GM19240 (cell line): ENCODE data around the gene PCNP.
A peak's percentile ranks its signal among the peaks of the same experiment; 100 is the strongest.
"Not testable (repeated sequence)": the region's sequence is repeated elsewhere in the genome, so short reads cannot be mapped to it uniquely, and the experiment has no call there.

ENCODE experiments used
- DNase-seq: peaks from one replicate; pipeline ENCODE4 v3.0.0; 2011; ENCODE audit warnings: low spot score; ENCODE audit not compliant: insufficient read length

The PCNP gene

DNA sequence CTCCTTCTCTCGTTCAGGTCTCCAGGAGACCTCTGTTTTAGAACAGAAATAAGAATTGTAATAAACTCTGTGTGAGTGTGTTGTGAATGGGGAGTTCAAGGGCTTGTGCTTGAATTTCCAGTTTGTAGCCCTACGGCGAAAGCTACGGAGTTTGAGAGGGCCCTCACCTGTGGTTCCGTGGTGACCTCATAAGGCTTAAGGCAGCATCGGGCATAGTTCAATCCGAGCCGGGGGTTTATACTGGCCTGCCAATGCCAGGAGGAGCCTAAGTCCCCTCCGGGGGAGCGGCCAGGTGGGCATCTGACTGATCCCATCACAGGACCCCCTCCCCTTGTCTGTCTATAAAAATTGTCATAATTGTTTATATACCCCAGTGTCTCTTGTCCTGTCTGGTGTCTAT, 59.2 kb downstream of the PCNP start:
- no peak for DNase-seq

DNA sequence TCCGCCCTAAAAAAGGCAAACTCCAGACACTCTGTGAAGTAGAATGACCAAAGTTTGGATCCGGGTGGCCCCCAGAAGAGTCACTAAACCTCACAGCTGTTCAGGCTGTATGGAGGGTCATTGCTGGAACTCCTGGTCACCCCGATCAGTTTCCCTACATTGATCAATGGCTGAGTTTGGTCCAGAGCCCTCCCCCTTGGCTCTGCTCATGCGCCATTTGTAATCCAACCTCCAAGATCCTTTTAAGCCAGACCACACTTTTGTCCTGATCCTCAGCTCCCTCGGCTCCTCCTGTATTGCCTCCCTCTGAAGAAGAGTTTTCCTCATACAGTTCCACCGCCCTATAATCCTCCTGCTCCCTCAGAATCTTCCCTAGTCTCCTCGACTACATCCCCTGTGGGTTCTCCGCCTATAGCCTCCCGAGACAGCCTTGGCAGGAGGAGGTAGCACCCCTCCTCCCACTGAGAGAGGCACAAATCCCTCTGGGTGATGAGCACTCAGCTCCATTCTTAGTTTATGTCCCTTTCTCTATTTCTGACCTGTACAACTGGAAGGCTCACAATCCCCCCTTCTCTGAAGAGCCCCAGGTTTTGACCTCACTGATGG, 60.7 kb downstream of the PCNP start:
- DNase-seq, result no peak

- no peak for DNase-seq
Observed at GRCh38 chr3:101635345-101635744, 61.4 kb downstream of the PCNP start.

DNA sequence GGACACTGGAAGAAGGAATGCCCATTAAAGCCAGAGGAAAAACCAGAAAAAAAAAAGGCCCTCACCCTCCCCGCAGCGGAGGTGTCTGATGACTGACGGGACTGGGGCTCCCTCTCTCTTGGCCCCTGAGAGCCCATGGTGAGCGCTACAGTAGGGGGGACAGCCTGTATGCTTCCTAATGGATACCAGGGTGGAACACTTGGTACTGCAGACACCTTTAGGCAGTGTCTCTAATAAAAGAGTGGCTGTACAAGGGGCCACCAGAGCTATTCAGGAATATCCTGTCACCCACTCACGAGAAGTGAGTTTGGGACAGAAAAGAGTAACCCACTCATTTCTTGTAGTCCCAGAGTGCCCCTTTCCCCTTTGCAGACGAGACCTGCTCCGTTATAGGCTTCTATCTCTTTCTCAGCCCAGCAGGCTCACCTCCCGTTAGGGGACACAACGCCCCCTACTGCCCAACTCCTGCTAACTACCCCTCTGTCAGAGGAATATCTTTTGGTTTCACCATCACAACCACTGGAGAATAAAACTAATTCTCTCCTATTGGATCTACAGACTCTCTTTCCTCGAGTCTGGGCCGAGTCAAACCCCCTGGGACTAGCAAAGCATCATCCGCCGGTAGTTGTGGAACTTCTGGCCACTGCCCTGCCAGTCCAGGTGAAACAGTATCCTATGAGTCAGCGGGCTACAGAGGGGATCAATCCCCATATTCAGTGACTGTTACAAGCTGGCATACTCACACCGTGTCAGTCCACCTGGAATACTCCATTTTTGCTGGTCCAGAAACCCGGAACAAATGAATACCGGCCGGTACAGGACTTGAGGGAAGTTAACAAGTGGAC, 62.2 kb downstream of the PCNP start:
- peak; percentile 45 for DNase-seq

DNA sequence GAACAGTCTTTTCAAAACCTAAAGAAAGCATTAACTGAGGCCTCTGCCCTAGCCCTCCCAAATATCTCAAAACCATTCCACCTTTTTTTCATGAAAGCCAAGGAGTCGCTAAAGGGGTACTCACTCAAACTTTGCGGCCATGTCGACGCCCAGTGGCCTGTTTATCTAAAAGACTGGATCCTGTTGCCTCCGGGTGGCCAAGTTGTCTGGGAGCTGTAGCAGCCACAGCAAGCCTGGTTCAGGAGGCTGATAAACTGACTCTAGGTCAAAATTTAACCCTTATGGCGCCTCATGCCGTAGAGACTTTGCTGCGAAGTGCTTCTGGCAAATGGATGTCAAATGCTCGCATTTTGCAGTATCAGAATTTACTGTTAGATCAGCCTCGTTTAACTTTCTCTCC, 63.5 kb downstream of the PCNP start:
- DNase-seq, result no peak

- no peak for DNase-seq
Observed at GRCh38 chr3:101638261-101638745, 64.3 kb downstream of the PCNP start.

DNA sequence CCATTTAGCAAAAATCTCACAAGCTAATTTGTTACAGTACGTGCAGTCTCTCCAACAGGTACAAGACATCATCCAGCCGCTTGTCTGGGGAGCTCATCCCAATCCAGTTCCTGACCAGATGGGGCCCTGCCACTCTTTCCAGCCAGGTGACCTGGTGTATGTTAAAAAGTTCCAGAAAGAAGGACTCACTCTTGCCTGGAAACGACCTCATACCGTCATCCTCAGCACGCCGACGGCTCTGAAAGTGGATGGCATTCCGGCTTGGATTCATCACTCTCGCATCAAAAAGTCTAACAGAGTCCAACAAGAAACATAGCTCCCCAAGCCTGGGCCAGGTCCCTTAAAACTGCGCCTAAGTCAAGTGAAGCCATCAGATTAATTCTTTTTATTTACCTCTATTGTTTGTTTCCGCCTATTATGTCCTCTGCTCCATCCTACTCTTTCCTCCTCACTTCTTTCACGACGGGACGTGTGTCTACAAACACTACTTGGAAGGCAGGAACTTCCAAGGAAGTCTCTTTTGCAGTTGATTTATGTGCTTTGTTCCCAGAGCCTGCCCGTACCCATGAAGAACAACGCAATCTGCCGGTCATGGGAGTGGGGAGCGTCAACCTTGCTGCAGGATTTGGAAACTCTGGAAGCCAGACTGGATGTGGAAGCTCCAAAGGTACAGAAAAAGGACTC, 65.4 kb downstream of the PCNP start:
- DNase-seq, result no peak

- DNase-seq, result no peak
Observed at GRCh38 chr3:101640256-101640655, 66.3 kb downstream of the PCNP start.

- not testable (repeated sequence) for DNase-seq
Observed at GRCh38 chr3:101641397-101642115, 67.6 kb downstream of the PCNP start.

GRCh38 chr3:101642441-101642840, 68.5 kb downstream of the PCNP start:
- DNase-seq, result no peak

- no peak for DNase-seq
Observed at GRCh38 chr3:101643009-101643844, 69.2 kb downstream of the PCNP start.
